Endothelial cell of umbilical vein (primary cell): ENCODE data around the gene TMEM151A. TPM values are rescaled to one million over a fixed set of nuclear protein-coding genes. Genes with fewer than 3 reads are reported as not detected.

Source experiments
- BruUV-seq: library from RNA; stranded (reverse); fragments of 400-500 nt; replicated peaks from 2 replicates; lab custom pipeline; 2021; lab: Mats Ljungman, UMichigan
- CTCF ChIA-PET: fragments of 300-600, 350-600 bp; sonication (Branson Sonifier 250); formaldehyde crosslinking; loops from one replicate; lab custom pipeline; 2021; ENCODE audit warnings: antibody characterized with exemption, inconsistent platforms; lab: Charles Lee
- POLR2A ChIA-PET: fragments of 300-600, 350-600 bp; sonication (Branson Sonifier 250); formaldehyde crosslinking; loops from one replicate; lab custom pipeline; 2021; ENCODE audit warnings: antibody characterized with exemption, inconsistent platforms; lab: Charles Lee
- DNase-seq: peaks from one replicate; pipeline ENCODE4 v3.0.0-alpha.2; 2011; ENCODE audit warnings: low read depth, low spot score
- FAIRE-seq: peaks from 2 replicates; lab custom pipeline; 2011; peaks lifted over from hg19 to GRCh38; lab: Jason Lieb, UNC
- H2AFZ ChIP-seq: 2 replicates; pipeline ENCODE4 v1.6.0; 2012; ENCODE audit warnings: low read depth, low read length, control low read depth, inconsistent platforms
- H3K27ac ChIP-seq: 2 replicates; pipeline ENCODE4 v1.5.1; 2011; ENCODE audit warnings: low read depth, mild to moderate bottlenecking, control low read depth, low read length, moderate library complexity; ENCODE audit not compliant: insufficient read depth
- H3K27me3 ChIP-seq, 2 experiments: 2 replicates each; pipeline versions ENCODE4 v1.6.0 to v1.6.1; 2011; ENCODE audit warnings: low read length in 2 of 2, mixed read lengths in 1 of 2; ENCODE audit not compliant: control insufficient read depth in 2 of 2, insufficient read depth in 2 of 2
- H3K36me3 ChIP-seq, 2 experiments: 2 replicates in 1 of 2; 3 replicates in 1 of 2; pipeline ENCODE4 v1.5.1; 2011; ENCODE audit warnings: low read length in 2 of 2, mild to moderate bottlenecking in 1 of 2, moderate library complexity in 1 of 2; ENCODE audit not compliant: control insufficient read depth in 2 of 2, insufficient read depth in 2 of 2; ENCODE audit errors: extremely low read depth in 1 of 2
- H3K4me1 ChIP-seq: 3 replicates; pipeline ENCODE4 v1.5.1; 2011; ENCODE audit warnings: mild to moderate bottlenecking, low read length; ENCODE audit not compliant: control insufficient read depth, insufficient read depth; ENCODE audit errors: extremely low read depth
- H3K4me2 ChIP-seq: 2 replicates; pipeline ENCODE4 v1.6.1; 2011; ENCODE audit warnings: low read length, control low read depth, mixed read lengths; ENCODE audit not compliant: insufficient read depth
- H3K4me3 ChIP-seq, 3 experiments: fragments of 200-600 bp in 1 of 3; sonication (generic), shearing (Covaris generic) in 1 of 3; replicated peaks in 1 of 3; 2 replicates each; pipeline ENCODE4 v1.5.1; 2011 to 2016; ENCODE audit warnings: control low read depth in 3 of 3, low read length in 3 of 3, mild to moderate bottlenecking in 2 of 3, inconsistent platforms in 1 of 3, low read depth in 1 of 3, moderate library complexity in 1 of 3; ENCODE audit not compliant: insufficient read depth in 1 of 3
- H3K79me2 ChIP-seq: 2 replicates; pipeline ENCODE4 v1.6.0; 2012; ENCODE audit warnings: low read length, inconsistent platforms; ENCODE audit not compliant: control insufficient read depth, insufficient read depth
- H3K9ac ChIP-seq: replicated peaks from 2 replicates; pipeline ENCODE3; 2011; ENCODE audit warnings: low read length, control low read depth; ENCODE audit not compliant: insufficient read depth; ENCODE audit errors: extremely low read depth
- H3K9me1 ChIP-seq: replicated peaks from 3 replicates; pipeline ENCODE4 v1.6.0; 2011; ENCODE audit warnings: mild to moderate bottlenecking, low read length; ENCODE audit not compliant: control insufficient read depth, insufficient read depth; ENCODE audit errors: extremely low read depth
- H3K9me3 ChIP-seq: replicated peaks from 2 replicates; pipeline ENCODE4 v1.5.1; 2012; ENCODE audit warnings: low read length, inconsistent platforms; ENCODE audit not compliant: control insufficient read depth, insufficient read depth
- H4K20me1 ChIP-seq: replicated peaks from 2 replicates; pipeline ENCODE3; 2011; ENCODE audit warnings: mild to moderate bottlenecking, low read length; ENCODE audit not compliant: control insufficient read depth, insufficient read depth; ENCODE audit errors: extremely low read depth
- CTCF ChIP-seq, 2 donors: IDR thresholded peaks; 1 replicate in 1 of 2; 2 replicates in 1 of 2; pipeline ENCODE4 v1.5.1; 2011; ENCODE audit warnings: low read length in 2 of 2, mild to moderate bottlenecking in 2 of 2, moderate library complexity in 2 of 2, control low read depth in 1 of 2, inconsistent platforms in 1 of 2, low read depth in 1 of 2; ENCODE audit not compliant: insufficient read depth in 1 of 2; ENCODE audit errors: extremely low read depth in 1 of 2
- FOS ChIP-seq: IDR thresholded peaks from 2 replicates; pipeline ENCODE4 v1.6.1; 2011; ENCODE audit warnings: mild to moderate bottlenecking, low read length, moderate library complexity, borderline replicate concordance; ENCODE audit not compliant: insufficient read depth
- dilution Hi-C: fragments of 300-500 bp; cut with MboI; formaldehyde crosslinking; loops from one replicate; pipeline ENCODE4 v1.15.0; 2019; ENCODE audit warnings: low sequenced_read_pairs; ENCODE audit not compliant: extremely low pct_ligation_motif_present
- intact Hi-C: fragments of 100-400 bp; cut with micrococcal nuclease; formaldehyde crosslinking; loops from one replicate; pipeline ENCODE4 v1.10.0; 2022
- polyA plus RNA-seq, 4 experiments: library from polyadenylated mRNA; depleted of rRNA in 3 of 4; stranded (reverse) in 3 of 4; unstranded in 1 of 4; fragments of >200 nt; gene quantifications; 2 replicates each; pipeline versions ENCODE4 v1.2.1 to v1.2.3, GENCODE V29; 2011 to 2012; ENCODE audit warnings: missing spikeins in 1 of 4
- total RNA-seq: library from RNA; stranded (reverse); gene quantifications from 2 replicates; pipeline ENCODE4 v1.2.3, GENCODE V29; 2021

The TMEM151A gene
- total and polyA plus RNA-seq, 2 donors (not counting 3 experiments of a cell fraction or from before 2014, with no cell fraction given), result not detected

GRCh38 chr11:66335531-66336233, 44.0 kb downstream of the TMEM151A start:
- H3K79me2 ChIP-seq, result no peaks in the 10 kb centered on the region
- TSS peak; percentile 13 for BruUV-seq
- CTCF ChIA-PET, result interaction anchor here (0.6 to 8.7 kb wide), 8 partner anchors 9 to 53 kb away, joined by 3 to 225 read pairs (median 6); partner anchors contain the start of genes BRMS1 and CD248
- H3K4me2 ChIP-seq, result peak overlapping the region; percentile 53
- intact Hi-C loops (loop anchor here (1.0 to 2.0 kb wide), 3 partner anchors 7 to 23 kb away; partner anchors contain the start of gene BRMS1), dilution Hi-C loops (no loop called here)
- peak; percentile 53 for DNase-seq
- H3K36me3 ChIP-seq, result peaks cover 0 to 10% of the 10 kb centered on the region in 2 experiments
- peak; percentile 81 for FAIRE-seq
- peak overlapping the region; percentile 91 for H3K27ac ChIP-seq
- H2AFZ ChIP-seq, result peak overlapping the region; percentile 0
- TF ChIP-seq CTCF (IDR thresholded peaks at IDR 0.05; ENCODE audit: extremely low read depth in 1 of 2, insufficient read depth in 1 of 2, low read depth in 1 of 2, low read length in 2 of 2), result peak in 1 of 2 donors; percentile 1
- TF ChIP-seq FOS, result no peak
- H3K9ac ChIP-seq, result peak overlapping the region; percentile 85
- POLR2A ChIA-PET, result interaction anchor here (1.4 to 1.6 kb wide), 3 partner anchors 9 to 46 kb away, joined by 3 to 6 read pairs (median 4); partner anchors contain the start of genes BRMS1 and YIF1A
- peaks cover 18% of the 10 kb centered on the region for H3K4me1 ChIP-seq
- H3K27me3 ChIP-seq, result no peaks in the 10 kb centered on the region
- no peaks in the 10 kb centered on the region for H3K9me1 ChIP-seq
- H3K4me3 ChIP-seq, result peak overlapping the region; percentile 12 to 54 (median 48)
- H4K20me1 ChIP-seq, result no peaks in the 10 kb centered on the region
- H3K9me3 ChIP-seq, result no peaks in the 10 kb centered on the region
